Jurkat, Clone E6-1 (cell line): ENCODE measurements around the gene CCDC138.

Experiments
- DNase-seq: peaks from one replicate; pipeline ENCODE4 v3.0.0-alpha.2; 2011; ENCODE audit warnings: low read depth, low spot score
- H3K4me3 ChIP-seq: 2 replicates; pipeline ENCODE4 v1.5.1; 2011; ENCODE audit warnings: mild to moderate bottlenecking, low read length, control low read depth, moderate library complexity

Gene CCDC138

DNA sequence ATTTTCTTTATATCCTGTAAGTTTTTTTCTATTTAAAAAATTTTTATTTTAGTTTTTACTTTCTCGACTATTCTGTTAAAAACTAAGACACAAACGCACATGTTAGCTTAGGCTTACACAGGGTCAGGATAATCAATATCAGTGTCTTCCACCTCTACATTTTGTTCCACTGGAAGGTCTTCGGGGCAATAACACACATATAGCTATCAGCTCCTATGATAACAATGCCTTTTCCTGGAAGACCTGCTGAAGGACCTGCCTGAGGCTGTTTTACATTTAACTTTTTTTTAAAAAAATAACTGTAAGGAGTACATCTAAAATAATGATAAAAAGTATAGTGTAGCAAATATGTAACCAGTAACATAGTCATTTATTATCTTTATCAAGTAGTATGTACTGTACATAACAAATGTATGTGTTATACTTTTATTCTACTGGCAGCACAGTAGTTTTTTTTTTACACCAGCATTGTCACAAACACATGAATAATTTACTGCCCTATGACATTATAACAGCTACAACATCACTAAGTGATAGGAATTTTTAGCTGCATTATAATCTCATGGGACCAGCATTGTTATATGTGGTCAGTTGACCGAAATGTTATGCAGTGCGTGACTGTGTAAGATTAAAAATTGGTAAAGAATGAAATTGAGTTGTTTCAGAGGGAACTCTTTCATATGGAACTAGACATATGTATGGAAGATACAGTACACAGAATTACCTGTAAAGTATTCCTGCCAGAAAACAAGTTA, 37.9 kb downstream of the CCDC138 start:
- no peak overlapping the region for H3K4me3 ChIP-seq
- no peak for DNase-seq

DNA sequence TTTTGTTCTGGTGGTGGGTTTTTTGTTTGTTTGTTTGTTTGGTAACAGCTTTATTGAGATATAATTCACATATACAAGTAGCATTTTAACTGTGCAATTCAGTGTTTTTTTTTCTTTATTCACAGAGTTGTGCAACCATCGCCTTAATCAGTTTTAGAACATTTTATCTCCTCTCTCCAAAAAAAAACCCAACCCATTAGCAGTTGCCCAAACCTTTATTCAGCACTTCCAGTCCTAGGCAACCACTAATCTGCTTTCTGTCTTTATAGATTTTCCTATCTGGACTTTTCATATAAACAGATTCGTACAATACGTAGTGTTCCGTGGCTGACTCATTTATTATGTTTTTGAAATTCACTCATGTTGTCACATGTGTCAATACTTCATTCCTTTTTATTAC, 38.7 kb downstream of the CCDC138 start:
- no peak overlapping the region for H3K4me3 ChIP-seq
- no peak for DNase-seq

- no peak for DNase-seq
- H3K4me3 ChIP-seq: no peak overlapping the region
Measured at GRCh38 chr2:108825736-108826135, 39.2 kb downstream of the CCDC138 start.

- H3K4me3 ChIP-seq: no peak overlapping the region
- DNase-seq: no peak
Measured at GRCh38 chr2:108829578-108830310, 43.2 kb downstream of the CCDC138 start.

DNA sequence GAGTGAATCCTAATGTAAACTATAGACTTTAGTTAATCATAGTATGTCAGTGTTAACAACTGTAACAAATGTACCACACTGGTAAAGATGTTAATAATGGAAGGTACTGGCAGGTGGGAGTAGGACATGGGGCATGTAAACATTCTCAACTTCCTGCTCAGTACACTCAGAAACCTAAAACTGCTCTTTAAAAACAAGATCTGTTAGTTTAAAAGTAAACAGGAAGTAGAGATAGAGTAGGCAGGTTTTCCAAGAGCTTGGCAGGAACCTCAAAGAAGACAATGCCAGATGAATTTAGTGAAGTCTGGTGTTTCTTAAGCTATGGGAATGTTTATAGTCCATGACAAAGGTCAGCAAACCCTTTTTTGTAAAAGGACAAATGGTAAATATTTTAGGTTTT, 46.6 kb downstream of the CCDC138 start:
- no peak for DNase-seq
- H3K4me3 ChIP-seq: no peak overlapping the region

DNA sequence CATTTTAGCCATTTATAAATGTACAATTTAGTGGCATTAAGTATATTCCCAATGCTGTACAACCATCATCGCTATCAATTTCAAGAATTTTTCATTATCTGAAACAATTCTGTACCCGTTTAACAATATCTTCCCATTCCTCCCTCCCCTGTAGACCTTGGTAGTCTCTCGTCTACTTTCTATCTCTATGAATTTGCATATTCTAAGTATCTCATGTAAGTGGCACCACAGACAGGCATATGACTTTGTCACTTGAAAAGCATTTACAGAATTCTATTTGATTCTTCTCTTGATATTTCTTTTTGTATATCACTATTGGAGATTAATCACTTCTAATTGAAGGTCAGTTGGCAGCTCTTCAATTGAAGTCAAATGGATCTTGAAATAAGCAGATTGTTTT, 48.0 kb downstream of the CCDC138 start:
- no peak overlapping the region for H3K4me3 ChIP-seq
- DNase-seq: no peak

- no peak for DNase-seq
- no peak overlapping the region for H3K4me3 ChIP-seq
Measured at GRCh38 chr2:108835040-108835439, 48.5 kb downstream of the CCDC138 start.

DNA sequence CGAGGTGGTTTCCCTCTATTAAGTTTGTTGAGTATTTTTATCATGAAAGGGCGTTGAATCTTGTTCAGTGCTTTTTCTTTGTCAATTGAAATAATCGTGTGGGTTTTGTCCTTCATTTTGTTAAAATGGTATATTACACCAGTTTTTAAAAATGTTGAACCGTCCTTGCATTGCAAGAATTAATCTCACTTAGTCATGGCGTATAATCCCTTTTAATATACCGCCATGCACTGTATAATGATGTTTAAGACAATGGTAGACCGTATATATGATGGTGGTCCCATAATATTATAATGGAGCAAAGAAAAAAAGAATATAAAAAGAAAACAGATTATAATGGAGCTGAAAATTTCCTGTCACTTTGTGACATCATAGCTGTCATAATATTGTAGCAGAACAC, 50.6 kb downstream of the CCDC138 start:
- no peak overlapping the region for H3K4me3 ChIP-seq
- no peak for DNase-seq

DNA sequence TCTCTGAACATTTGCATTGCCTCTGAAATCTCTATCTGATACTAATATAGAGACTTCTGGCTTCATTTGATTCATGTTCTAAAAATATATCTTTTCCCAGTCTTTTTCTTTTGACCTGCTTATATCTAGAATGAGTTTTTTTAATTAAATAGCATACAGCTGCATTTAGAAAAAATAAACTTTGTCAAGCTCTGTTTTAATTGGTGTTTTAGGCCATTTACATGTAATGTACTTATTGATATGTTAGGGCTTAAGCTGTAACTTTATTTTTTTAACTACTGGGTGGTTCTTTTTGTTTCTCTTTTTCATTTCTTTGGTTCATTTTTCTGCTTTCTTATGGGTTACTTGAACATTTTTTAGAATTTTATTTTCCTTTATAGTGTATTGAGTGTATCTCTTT, 54.9 kb downstream of the CCDC138 start:
- H3K4me3 ChIP-seq: no peak overlapping the region
- no peak for DNase-seq

- no peak overlapping the region for H3K4me3 ChIP-seq
Measured at GRCh38 chr2:108845923-108846322, 59.4 kb downstream of the CCDC138 start.

GRCh38 chr2:108847000-108847399, 60.4 kb downstream of the CCDC138 start:
- no peak for DNase-seq
- no peak overlapping the region for H3K4me3 ChIP-seq

More at GRCh38 chr2:108845923-108846322, 59.4 kb downstream of the CCDC138 start:
- DNase-seq: no peak

DNA sequence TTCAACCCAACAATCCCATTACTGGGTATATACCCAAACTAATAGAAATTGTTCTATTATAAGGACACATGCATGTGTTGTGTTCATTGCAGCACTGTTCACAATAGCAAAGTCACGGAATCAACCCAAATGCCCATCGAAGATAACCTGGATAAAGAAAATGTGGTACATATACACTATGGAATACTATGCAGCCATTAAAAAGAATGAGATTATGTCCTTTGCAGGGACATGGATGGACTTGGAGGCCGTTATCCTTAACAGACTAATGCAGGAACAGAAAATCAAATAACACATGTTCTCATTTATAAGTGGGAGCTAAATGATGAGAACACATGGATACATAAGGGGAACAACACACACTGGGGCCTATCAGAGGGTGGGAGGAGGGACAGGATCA, 65.8 kb downstream of the CCDC138 start:
- no peak for DNase-seq
- H3K4me3 ChIP-seq: no peak overlapping the region

DNA sequence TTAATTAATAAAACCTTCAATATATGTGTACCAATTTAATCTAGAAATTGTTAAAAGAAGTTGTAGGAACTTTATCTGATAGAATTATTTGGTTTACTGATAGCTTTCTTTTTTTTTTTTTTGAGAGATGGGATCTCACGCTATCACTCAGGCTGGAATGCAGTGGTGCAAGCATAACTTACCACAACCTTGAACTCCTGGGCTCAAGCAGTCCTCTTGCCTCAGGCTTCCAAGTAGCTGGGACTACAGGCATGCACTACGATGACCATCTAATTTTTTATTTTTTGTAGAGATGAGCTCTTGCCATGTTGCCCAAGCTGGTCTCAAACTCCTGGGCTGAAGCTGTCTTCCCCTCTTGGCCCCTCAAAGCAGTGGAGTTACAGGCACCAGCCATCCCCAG, 66.8 kb downstream of the CCDC138 start:
- no peak for DNase-seq
- H3K4me3 ChIP-seq: no peak overlapping the region

DNA sequence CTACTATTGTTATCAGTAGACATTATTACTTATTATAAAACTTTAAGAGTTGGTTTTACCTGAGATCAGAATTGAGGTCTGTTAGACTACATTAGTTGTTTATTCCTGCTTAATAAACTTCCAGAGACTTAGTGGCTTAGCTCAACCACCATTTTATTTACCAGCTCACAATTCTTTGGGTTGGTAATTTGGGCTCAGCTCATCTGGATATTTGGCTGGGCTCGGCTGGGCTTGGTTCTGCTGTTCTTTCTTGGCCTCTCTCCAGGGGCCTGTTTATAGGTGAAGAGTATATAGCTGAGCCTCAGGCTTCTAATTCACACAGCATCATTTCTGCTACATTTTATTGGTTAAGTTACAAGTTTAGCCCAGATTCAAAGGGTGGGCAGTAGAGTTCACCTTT, 67.9 kb downstream of the CCDC138 start:
- no peak for DNase-seq
- no peak overlapping the region for H3K4me3 ChIP-seq

- H3K4me3 ChIP-seq: no peak overlapping the region
- DNase-seq: peak; percentile 28
Measured at GRCh38 chr2:108855194-108855593, 68.6 kb downstream of the CCDC138 start.

GRCh38 chr2:108858894-108859293, 72.3 kb downstream of the CCDC138 start:
- DNase-seq: no peak
- no peak overlapping the region for H3K4me3 ChIP-seq

DNA sequence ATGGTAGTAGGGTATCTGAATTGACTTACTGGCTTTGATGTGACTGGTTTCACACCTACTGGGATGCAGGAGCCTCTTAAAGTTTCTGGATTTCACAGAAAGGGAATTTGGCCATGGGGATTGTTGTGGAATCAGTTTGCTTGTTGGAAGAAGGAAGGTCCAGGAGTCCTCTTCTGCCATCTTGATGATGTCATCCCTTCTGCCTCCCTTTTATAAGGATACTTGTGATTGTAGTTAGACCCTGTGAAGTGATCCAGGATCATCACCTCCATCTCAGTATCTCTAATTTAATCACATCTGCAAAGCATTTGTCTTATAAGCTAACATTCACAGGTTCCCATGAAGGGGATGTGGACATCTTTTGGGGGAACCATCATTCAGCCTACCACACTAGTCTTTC, 79.5 kb downstream of the CCDC138 start:
- H3K4me3 ChIP-seq: no peak overlapping the region
- no peak for DNase-seq

DNA sequence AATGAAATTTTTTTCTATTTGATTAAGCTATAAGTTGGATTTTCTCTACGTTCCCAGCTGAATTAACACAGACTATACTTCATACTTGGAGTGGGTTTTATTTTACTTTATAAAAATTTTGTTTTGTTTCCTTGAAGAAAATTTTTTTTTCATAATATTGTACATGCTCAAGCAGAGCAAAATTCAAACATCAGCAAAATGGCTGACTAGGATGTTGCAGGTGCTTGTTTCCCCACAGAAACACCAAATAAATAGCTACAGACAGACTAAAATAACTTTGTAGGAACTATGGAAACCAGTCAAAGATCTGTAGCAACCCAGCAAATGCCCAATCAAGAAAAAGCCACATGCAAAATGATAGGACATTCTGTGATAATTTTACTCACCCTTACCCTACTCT, 82.3 kb downstream of the CCDC138 start:
- H3K4me3 ChIP-seq: no peak overlapping the region
- no peak for DNase-seq

DNA sequence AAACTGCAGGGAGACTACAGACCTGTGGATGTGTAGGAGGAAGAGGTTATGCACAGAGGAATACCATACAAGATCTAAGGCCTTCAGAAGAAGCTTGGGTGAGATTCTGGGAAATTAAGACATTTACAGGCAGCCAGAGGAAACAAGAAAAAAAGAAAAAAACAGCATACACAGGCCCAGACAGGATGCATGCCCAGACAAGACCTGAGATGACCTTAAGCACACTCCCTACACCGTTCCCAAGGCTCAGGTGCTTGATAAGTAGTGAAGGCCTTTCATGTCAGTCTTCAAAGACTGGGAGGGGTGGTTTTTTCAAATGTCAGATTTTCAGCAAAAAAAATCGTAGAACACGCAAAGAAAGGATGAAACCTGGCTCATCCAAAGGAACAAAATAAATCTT, 83.0 kb downstream of the CCDC138 start:
- H3K4me3 ChIP-seq: no peak overlapping the region
- DNase-seq: no peak

- no peak overlapping the region for H3K4me3 ChIP-seq
- DNase-seq: no peak
Measured at GRCh38 chr2:108870069-108870644, 83.6 kb downstream of the CCDC138 start.
